HUES6 (cell line): ENCODE results near the gene EFCAB14.
"Not testable (repeated sequence)": the region's sequence is repeated elsewhere in the genome, so short reads cannot be mapped to it uniquely, and the experiment has no call there.

Source experiments
- H3K27ac ChIP-seq: 2 replicates; pipeline ENCODE4 v1.7.0; 2013; ENCODE audit warnings: low read depth, mild to moderate bottlenecking, low read length, inconsistent platforms
- H3K27me3 ChIP-seq: 2 replicates; pipeline ENCODE4 v1.6.1; 2013; ENCODE audit warnings: low read length; ENCODE audit not compliant: control insufficient read depth, insufficient read depth
- H3K36me3 ChIP-seq: 2 replicates; pipeline ENCODE4 v1.6.1; 2013; ENCODE audit warnings: low read length; ENCODE audit not compliant: control insufficient read depth, insufficient read depth
- H3K4me1 ChIP-seq: 2 replicates; pipeline ENCODE4 v1.6.1; 2013; ENCODE audit warnings: low read length; ENCODE audit not compliant: control insufficient read depth, insufficient read depth
- H3K4me3 ChIP-seq: 2 replicates; pipeline ENCODE4 v1.5.1; 2013; ENCODE audit warnings: low read depth, low read length
- H3K9ac ChIP-seq: one replicate; pipeline ENCODE4 v1.6.1; 2013; ENCODE audit warnings: mild to moderate bottlenecking, low read length
- H3K9me3 ChIP-seq: 2 replicates; pipeline ENCODE4 v1.6.1; 2013; ENCODE audit warnings: low read depth, low read length; ENCODE audit not compliant: control insufficient read depth, insufficient read depth

EFCAB14 gene

GRCh38 chr1:46718727-46719622 is at the start of gene EFCAB14:
TSS of gene EFCAB14 (minus strand) at chr1:46719114. CDS start at chr1:46718087, 1,027 bp downstream.
- peaks cover 26% of the 10 kb centered on the region for H3K36me3 ChIP-seq
- peak within 1 kb of the TSS; percentile 88 for H3K27ac ChIP-seq
- peak within 1 kb of the TSS; percentile 90 for H3K9ac ChIP-seq
- peaks cover 17% of the 10 kb centered on the region for H3K4me1 ChIP-seq
- H3K27me3 ChIP-seq = no peaks in the 10 kb centered on the region
- peak within 1 kb of the TSS; percentile 99 for H3K4me3 ChIP-seq
- no peaks in the 10 kb centered on the region for H3K9me3 ChIP-seq

- H3K27ac ChIP-seq = no peak overlapping the region
- no peaks in the 10 kb centered on the region for H3K36me3 ChIP-seq
- no peak overlapping the region for H3K9ac ChIP-seq
- H3K9me3 ChIP-seq = peaks cover 52% of the 10 kb centered on the region
- peaks cover 7% of the 10 kb centered on the region; the same call in 1 of the 2 replicates for H3K27me3 ChIP-seq
- no peaks in the 10 kb centered on the region for H3K4me1 ChIP-seq
- no peak overlapping the region for H3K4me3 ChIP-seq
Observed at GRCh38 chr1:46768445-46768844, 49.5 kb upstream of the EFCAB14 start.

GRCh38 chr1:46767649-46768282 is 48.9 kb upstream of the EFCAB14 start:
- Histone ChIP-seq H3K9ac (no peak overlapping the region), H3K4me3 (no peak overlapping the region), H3K27me3 (peaks cover 7% of the 10 kb centered on the region; the same call in 1 of the 2 replicates), H3K27ac (no peak overlapping the region), H3K4me1 (no peaks in the 10 kb centered on the region), H3K36me3 (no peaks in the 10 kb centered on the region), H3K9me3 (peaks cover 48% of the 10 kb centered on the region)

- no peak overlapping the region for H3K9ac ChIP-seq
- peaks cover 21% of the 10 kb centered on the region; the same call in 1 of the 2 replicates for H3K9me3 ChIP-seq
- no peak overlapping the region for H3K4me3 ChIP-seq
- no peaks in the 10 kb centered on the region for H3K36me3 ChIP-seq
- H3K4me1 ChIP-seq = no peaks in the 10 kb centered on the region
- H3K27ac ChIP-seq = no peak overlapping the region
- peaks cover 9% of the 10 kb centered on the region; the same call in 1 of the 2 replicates for H3K27me3 ChIP-seq
Observed at GRCh38 chr1:46764402-46764801, 45.5 kb upstream of the EFCAB14 start.

GRCh38 chr1:46761740-46762139 is 42.8 kb upstream of the EFCAB14 start:
- H3K4me1 ChIP-seq = peaks cover 15% of the 10 kb centered on the region
- no peak overlapping the region for H3K27ac ChIP-seq

GRCh38 chr1:46760558-46761166 is 41.7 kb upstream of the EFCAB14 start:
- Histone ChIP-seq H3K27me3 (peaks cover 9% of the 10 kb centered on the region; the same call in 1 of the 2 replicates), H3K9ac (no peak overlapping the region), H3K4me3 (no peak overlapping the region), H3K36me3 (no peaks in the 10 kb centered on the region), H3K4me1 (peaks cover 15% of the 10 kb centered on the region), H3K9me3 (peaks cover 5% of the 10 kb centered on the region; the same call in 1 of the 2 replicates), H3K27ac (no peak overlapping the region)

More at GRCh38 chr1:46761740-46762139, 42.8 kb upstream of the EFCAB14 start:
- peaks cover 5% of the 10 kb centered on the region; the same call in 1 of the 2 replicates for H3K9me3 ChIP-seq
- no peaks in the 10 kb centered on the region for H3K36me3 ChIP-seq
- peaks cover 9% of the 10 kb centered on the region; the same call in 1 of the 2 replicates for H3K27me3 ChIP-seq
- H3K4me3 ChIP-seq = no peak overlapping the region
- H3K9ac ChIP-seq = no peak overlapping the region

- Histone ChIP-seq H3K27me3 (peaks cover 2% of the 10 kb centered on the region; the same call in 1 of the 2 replicates), H3K4me3 (no peak overlapping the region), H3K9ac (no peak overlapping the region), H3K27ac (no peak overlapping the region), H3K4me1 (peaks cover 15% of the 10 kb centered on the region), H3K9me3 (peaks cover 5% of the 10 kb centered on the region; the same call in 1 of the 2 replicates), H3K36me3 (no peaks in the 10 kb centered on the region)
Observed at GRCh38 chr1:46757956-46758528, 39.1 kb upstream of the EFCAB14 start.

GRCh38 chr1:46757247-46757955 is 38.5 kb upstream of the EFCAB14 start:
- Histone ChIP-seq H3K9me3 (peaks cover under 1% of the 10 kb centered on the region; the same call in 1 of the 2 replicates), H3K9ac (no peak overlapping the region), H3K4me3 (no peak overlapping the region), H3K36me3 (no peaks in the 10 kb centered on the region), H3K4me1 (peaks cover 15% of the 10 kb centered on the region), H3K27ac (no peak overlapping the region), H3K27me3 (peaks cover 2% of the 10 kb centered on the region; the same call in 1 of the 2 replicates)

- Histone ChIP-seq H3K4me1 (peaks cover 15% of the 10 kb centered on the region), H3K9ac (no peak overlapping the region), H3K27ac (no peak overlapping the region), H3K27me3 (peaks cover 6% of the 10 kb centered on the region; the same call in 1 of the 2 replicates), H3K36me3 (no peaks in the 10 kb centered on the region), H3K4me3 (no peak overlapping the region), H3K9me3 (no peaks in the 10 kb centered on the region)
Observed at GRCh38 chr1:46755121-46755520, 36.2 kb upstream of the EFCAB14 start.

GRCh38 chr1:46754707-46755106 is 35.8 kb upstream of the EFCAB14 start:
- H3K4me1 ChIP-seq = peaks cover 15% of the 10 kb centered on the region
- H3K36me3 ChIP-seq, H3K27ac ChIP-seq, H3K9me3 ChIP-seq, H3K4me3 ChIP-seq, H3K27me3 ChIP-seq, H3K9ac ChIP-seq: not testable (repeated sequence)
